Hippocampal formation (tissue), 2 donors: Measurements from ENCODE around the gene RARA.

Source experiments
- DNase-seq, 2 donors: peaks; one replicate each; lab custom pipeline; 2025; lab: John Stamatoyannopoulos, UW

RARA gene

GRCh38 chr17:40309031-40309948, at the start of gene RARA:
RARA (plus strand) TSS chr17:40309180; CDS start chr17:40331219, 22,039 bp downstream.
- peak in 1 of 2 donors; percentile 23 for DNase-seq

- no peak for DNase-seq
Measured at GRCh38 chr17:40259505-40259904, 49.5 kb upstream of the RARA start.

- DNase-seq, result no peak
Measured at GRCh38 chr17:40260528-40260927, 48.5 kb upstream of the RARA start.

- no peak for DNase-seq
Measured at GRCh38 chr17:40264458-40265185, 44.4 kb upstream of the RARA start.

GRCh38 chr17:40265337-40265736, 43.6 kb upstream of the RARA start:
- no peak for DNase-seq

- no peak for DNase-seq
Measured at GRCh38 chr17:40266882-40267281, 42.1 kb upstream of the RARA start.

- no peak for DNase-seq
Measured at GRCh38 chr17:40268141-40268712, 40.8 kb upstream of the RARA start.

GRCh38 chr17:40278414-40278813, 30.6 kb upstream of the RARA start:
- DNase-seq, result no peak

GRCh38 chr17:40279402-40279801, 29.6 kb upstream of the RARA start:
- no peak for DNase-seq

- DNase-seq, result no peak
Measured at GRCh38 chr17:40281663-40282062, 27.3 kb upstream of the RARA start.

- DNase-seq, result no peak
Measured at GRCh38 chr17:40283662-40284061, 25.3 kb upstream of the RARA start.

- no peak for DNase-seq
Measured at GRCh38 chr17:40284085-40284713, 24.8 kb upstream of the RARA start.

GRCh38 chr17:40286473-40286872, 22.5 kb upstream of the RARA start:
- DNase-seq, result no peak

GRCh38 chr17:40287159-40287493, 21.9 kb upstream of the RARA start:
- DNase-seq, result no peak

- DNase-seq, result peak; percentile 99
Measured at GRCh38 chr17:40287494-40288369, 21.2 kb upstream of the RARA start, which contains the start of gene CDC6. CDC6 (plus strand) TSS chr17:40287879; CDS start chr17:40289421, 1,542 bp downstream.

GRCh38 chr17:40290629-40291280, 18.2 kb upstream of the RARA start:
- DNase-seq, result peak in 1 of 2 donors; percentile 62

GRCh38 chr17:40291281-40291664, 17.7 kb upstream of the RARA start:
- no peak for DNase-seq

GRCh38 chr17:40293363-40293762, 15.6 kb upstream of the RARA start:
- DNase-seq, result no peak

GRCh38 chr17:40295488-40296436, 13.2 kb upstream of the RARA start:
- no peak for DNase-seq

GRCh38 chr17:40297511-40297910, 11.5 kb upstream of the RARA start:
- no peak for DNase-seq
